Prostate gland (tissue), 2 donors: ENCODE results near the gene CHPF.

Experiments
- POLR2A ChIP-seq: fragments of 450-650 bp; IDR thresholded peaks from one replicate; pipeline ENCODE4 v1.6.1; 2016; ENCODE audit warnings: antibody characterized with exemption, mild to moderate bottlenecking
- POLR2AphosphoS5 ChIP-seq: sonication (generic); formaldehyde crosslinking; IDR thresholded peaks from one replicate; pipeline ENCODE4 v1.6.1; 2017; ENCODE audit warnings: antibody characterized with exemption
- TF ChIP-seq, protein P1 (sequence below), 4 experiments: fragments of 200-600 bp in 2 of 4; fragments of 450-650 bp in 2 of 4; sonication (generic) in 2 of 4; IDR thresholded peaks; 1 replicate in 3 of 4; 2 replicates in 1 of 4; pipeline ENCODE4 v1.5.1; 2016 to 2019; ENCODE audit warnings: antibody characterized with exemption in 4 of 4, mild to moderate bottlenecking in 2 of 4, moderate library complexity in 2 of 4

DNA sequence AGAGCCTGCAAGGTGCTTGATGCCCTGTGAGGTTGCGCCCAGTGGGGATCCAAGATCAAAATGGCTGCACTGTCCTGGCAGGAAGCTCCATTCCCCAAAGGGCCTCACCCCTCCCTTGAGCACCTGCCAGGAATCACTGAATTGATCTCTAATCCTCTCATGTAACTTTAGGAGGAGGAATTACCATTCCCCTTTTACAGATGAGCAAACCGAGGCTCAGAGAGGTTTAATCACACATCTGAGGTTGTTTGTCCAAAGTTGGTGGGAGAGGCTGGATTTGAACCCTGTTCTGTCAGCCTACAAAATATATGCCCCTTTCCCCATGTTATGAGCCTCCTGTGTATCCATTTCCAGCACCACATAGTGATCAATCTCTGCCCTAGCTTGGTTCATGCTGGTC is 18.8 kb downstream of the CHPF start:
- TF ChIP-seq, protein P1, sequence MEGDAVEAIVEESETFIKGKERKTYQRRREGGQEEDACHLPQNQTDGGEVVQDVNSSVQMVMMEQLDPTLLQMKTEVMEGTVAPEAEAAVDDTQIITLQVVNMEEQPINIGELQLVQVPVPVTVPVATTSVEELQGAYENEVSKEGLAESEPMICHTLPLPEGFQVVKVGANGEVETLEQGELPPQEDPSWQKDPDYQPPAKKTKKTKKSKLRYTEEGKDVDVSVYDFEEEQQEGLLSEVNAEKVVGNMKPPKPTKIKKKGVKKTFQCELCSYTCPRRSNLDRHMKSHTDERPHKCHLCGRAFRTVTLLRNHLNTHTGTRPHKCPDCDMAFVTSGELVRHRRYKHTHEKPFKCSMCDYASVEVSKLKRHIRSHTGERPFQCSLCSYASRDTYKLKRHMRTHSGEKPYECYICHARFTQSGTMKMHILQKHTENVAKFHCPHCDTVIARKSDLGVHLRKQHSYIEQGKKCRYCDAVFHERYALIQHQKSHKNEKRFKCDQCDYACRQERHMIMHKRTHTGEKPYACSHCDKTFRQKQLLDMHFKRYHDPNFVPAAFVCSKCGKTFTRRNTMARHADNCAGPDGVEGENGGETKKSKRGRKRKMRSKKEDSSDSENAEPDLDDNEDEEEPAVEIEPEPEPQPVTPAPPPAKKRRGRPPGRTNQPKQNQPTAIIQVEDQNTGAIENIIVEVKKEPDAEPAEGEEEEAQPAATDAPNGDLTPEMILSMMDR (IDR thresholded peaks at IDR 0.05) = no peak
- TF ChIP-seq POLR2AphosphoS5 (no peak), POLR2A (no peak)
